Transverse colon (tissue), 4 donors: Measurements from ENCODE around the gene POLR2E. TPM values are rescaled to one million over a fixed set of nuclear protein-coding genes. Genes with fewer than 3 reads are reported as not detected.

Experiments used
- DNase-seq: peaks from one replicate; pipeline ENCODE4 v3.0.0-alpha.2; 2019
- H3K27ac ChIP-seq, 4 donors: fragments of 200-600 bp; sonication (generic); 2 replicates each; pipeline ENCODE4 v1.5.1; 2016 to 2018; ENCODE audit warnings: inconsistent platforms in 4 of 4
- H3K27me3 ChIP-seq: fragments of 200-600 bp; sonication (generic); 2 replicates; pipeline ENCODE4 v1.5.1; 2017; ENCODE audit warnings: inconsistent platforms
- H3K36me3 ChIP-seq, 4 donors: fragments of 200-600 bp; sonication (generic); 2 replicates each; pipeline ENCODE4 v1.5.1; 2017 to 2019; ENCODE audit warnings: inconsistent platforms in 4 of 4
- H3K4me1 ChIP-seq, 4 donors: fragments of 200-600 bp; sonication (generic); 2 replicates each; pipeline ENCODE4 v1.5.1; 2017 to 2020; ENCODE audit warnings: inconsistent platforms in 4 of 4
- H3K4me3 ChIP-seq, 4 donors: fragments of 200-600 bp; sonication (generic); 1 replicate in 1 of 4; 2 replicates in 3 of 4; pipeline versions ENCODE4 v1.5.1 to v1.6.1; 2017 to 2019; ENCODE audit warnings: inconsistent platforms in 4 of 4
- H3K9me3 ChIP-seq, 2 donors: fragments of 200-600 bp; sonication (generic); 2 replicates each; pipeline ENCODE4 v1.5.1; 2017 to 2019; ENCODE audit warnings: inconsistent platforms in 2 of 2
- CTCF ChIP-seq, 5 experiments: fragments of 200-600 bp in 3 of 5; fragments of 450-650 bp in 2 of 5; sonication (generic) in 3 of 5; IDR thresholded peaks; 1 replicate in 2 of 5; 2 replicates in 3 of 5; pipeline ENCODE4 v1.5.1; 2016 to 2017; ENCODE audit warnings: antibody characterized with exemption in 5 of 5, inconsistent platforms in 3 of 5, mild to moderate bottlenecking in 2 of 5, moderate library complexity in 1 of 5
- EP300 ChIP-seq: sonication (generic); formaldehyde crosslinking; IDR thresholded peaks from one replicate; pipeline ENCODE4 v1.6.1; 2017; ENCODE audit warnings: antibody characterized with exemption, low read depth
- POLR2A ChIP-seq: fragments of 450-650 bp; IDR thresholded peaks from one replicate; pipeline ENCODE4 v1.6.1; 2016; ENCODE audit warnings: antibody characterized with exemption, mild to moderate bottlenecking, moderate library complexity
- POLR2AphosphoS5 ChIP-seq, 3 donors: sonication (generic); formaldehyde crosslinking; IDR thresholded peaks; one replicate each; pipeline ENCODE4 v1.6.1; 2016; ENCODE audit warnings: antibody characterized with exemption in 3 of 3
- WGBS, 2 donors: methylation state at CpG; one replicate each; pipeline ENCODE4 v1.1.5; 2018; ENCODE audit warnings: low coverage in 1 of 2; 5-methylcytosine and 5-hydroxymethylcytosine counted together
- in situ Hi-C, 4 donors: fragments of 200-750 bp; cut with MboI; loops; one replicate each; pipeline versions ENCODE4 v1.15.0 to v1.15.1; 2017; ENCODE audit warnings: low sequenced_read_pairs in 3 of 4, low pct_ligation_motif_present in 1 of 4, low pct_unique_long_range_greater_than_20kb in 1 of 4
- intact Hi-C: fragments of 100-400 bp; cut with DNase I; formaldehyde crosslinking; loops from one replicate; pipeline ENCODE4 v1.15.1; 2023; ENCODE audit warnings: low total_unique reads
- total RNA-seq, 4 donors: library from RNA; depleted of rRNA; stranded (reverse); fragments of >200 nt; gene quantifications; one replicate each; pipeline ENCODE4 v1.1.0, GENCODE V29; 2016

The POLR2E gene
- total RNA-seq, 4 donors from 2014 or later = 74.8 to 167 (median 103) TPM

- H3K4me3 ChIP-seq = peak overlapping the region in 3 of 4 donors; percentile 13 to 51 (median 41)
- H3K27me3 ChIP-seq = peaks cover 69% of the 10 kb centered on the region
- no peaks in the 10 kb centered on the region for H3K36me3 ChIP-seq
- in situ Hi-C loops (no loop called here), intact Hi-C loops (no loop called here)
- no peaks in the 10 kb centered on the region for H3K9me3 ChIP-seq
- peak; percentile 66 for DNase-seq
- H3K4me1 ChIP-seq = peaks cover 34 to 62% (median 59%) of the 10 kb centered on the region in 4 donors
- peak overlapping the region; percentile 73 to 88 (median 79) for H3K27ac ChIP-seq
- TF ChIP-seq CTCF (IDR thresholded peaks at IDR 0.05) = no peak
- no peak for TF ChIP-seq POLR2A
- no peak for TF ChIP-seq POLR2AphosphoS5 (IDR thresholded peaks at IDR 0.05)
- no peak for TF ChIP-seq EP300
- WGBS, 2 donors = 49 to 75% methylated on average over 1 to 44 of the region's 45 CpGs
Observed at GRCh38 chr19:1068009-1069001, 26.9 kb downstream of the POLR2E start.

- TF ChIP-seq POLR2A = no peak
- TF ChIP-seq CTCF (IDR thresholded peaks at IDR 0.05) = no peak
- no peak for TF ChIP-seq POLR2AphosphoS5 (IDR thresholded peaks at IDR 0.05)
- TF ChIP-seq EP300 = no peak
- WGBS, 2 donors = 7% methylated on average over 18 of the region's 38 CpGs; no CpG with 5 or more reads in 1 of the 2 donors
- Histone ChIP-seq H3K4me3 (peak overlapping the region; percentile 24 to 51 (median 38)), H3K4me1 (peaks cover 34 to 62% (median 59%) of the 10 kb centered on the region in 4 donors), H3K36me3 (no peaks in the 10 kb centered on the region), H3K27ac (peak overlapping the region; percentile 73 to 88 (median 79)), H3K9me3 (no peaks in the 10 kb centered on the region), H3K27me3 (peaks cover 61% of the 10 kb centered on the region)
- in situ Hi-C loops (no loop called here), intact Hi-C loops (no loop called here)
- peak; percentile 34 for DNase-seq
Observed at GRCh38 chr19:1067341-1067957, 27.7 kb downstream of the POLR2E start.

- H3K36me3 ChIP-seq = no peaks in the 10 kb centered on the region
- TF ChIP-seq CTCF (IDR thresholded peaks at IDR 0.05) = no peak
- TF ChIP-seq POLR2A = no peak
- TF ChIP-seq EP300 = no peak
- TF ChIP-seq POLR2AphosphoS5 (IDR thresholded peaks at IDR 0.05) = no peak
- DNase-seq = peak; percentile 70
- no peaks in the 10 kb centered on the region for H3K9me3 ChIP-seq
- peaks cover 55% of the 10 kb centered on the region for H3K27me3 ChIP-seq
- H3K4me3 ChIP-seq = peak within 1 kb of the TSS; percentile 24 to 51 (median 38)
- WGBS, 2 donors = 8% methylated on average over 23 of the region's 61 CpGs; no CpG with 5 or more reads in 1 of the 2 donors
- peak within 1 kb of the TSS; percentile 73 to 88 (median 79) for H3K27ac ChIP-seq
- H3K4me1 ChIP-seq = peaks cover 34 to 62% (median 57%) of the 10 kb centered on the region in 4 donors
- in situ Hi-C loops = no loop called here
- intact Hi-C loops = no loop called here
Observed at GRCh38 chr19:1066748-1067340, 28.3 kb downstream of the POLR2E start, which contains the start of gene ARHGAP45. ARHGAP45 (plus strand) TSS chr19:1067167; CDS start chr19:1067406, 239 bp downstream.
